ENCODE data around the gene WTIP.
"Not testable (repeated sequence)": the region's sequence is repeated elsewhere in the genome, so short reads cannot be mapped to it uniquely, and the experiment has no call there.

Gene WTIP

GRCh38 chr19:34504273-34504808 is 22.8 kb downstream of the WTIP start:
- no peak for DNase-seq

DNA sequence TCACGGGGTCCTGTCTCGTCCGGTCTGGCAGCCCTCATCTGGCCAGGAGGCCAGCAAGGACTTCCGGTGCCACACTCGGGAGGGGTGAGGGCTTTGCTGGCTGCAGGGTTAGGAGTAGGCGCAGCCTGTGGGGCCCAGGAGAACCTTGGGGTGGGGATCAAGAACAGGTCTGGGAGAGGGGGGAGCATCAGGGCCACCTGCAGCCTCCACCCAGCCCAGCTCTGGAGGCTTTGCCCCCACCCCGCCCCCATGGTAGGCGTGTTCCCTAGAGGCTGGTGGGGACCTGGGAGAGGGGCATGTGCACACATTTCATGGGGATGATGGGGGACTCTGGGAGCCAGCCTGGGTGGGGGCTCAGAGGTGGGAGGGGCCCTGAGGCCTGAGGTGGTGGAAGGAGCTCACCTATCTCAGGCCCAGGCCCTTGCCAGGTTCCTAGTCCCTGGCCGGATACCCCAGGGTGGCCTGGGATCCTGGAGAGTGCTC is 23.3 kb downstream of the WTIP start:
- no peak for DNase-seq

GRCh38 chr19:34505321-34506025 is 23.9 kb downstream of the WTIP start:
- DNase-seq = no peak

DNA sequence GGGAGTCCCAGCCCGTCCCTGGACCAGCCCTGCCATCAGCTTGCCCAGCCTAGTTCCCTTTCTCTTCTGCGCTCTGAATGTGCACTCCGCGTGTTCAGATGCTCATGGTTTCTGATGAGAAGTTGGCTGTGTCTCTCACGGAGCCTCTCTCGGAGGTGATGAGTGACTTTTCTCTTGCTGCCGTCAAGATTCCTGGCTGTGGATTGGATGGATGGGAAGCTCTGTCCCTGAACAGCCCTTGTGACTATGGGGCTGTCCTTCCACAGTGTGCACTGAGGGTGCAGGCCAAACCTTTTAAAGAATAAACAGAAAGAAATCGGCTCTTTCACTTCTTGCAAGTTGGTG is 24.4 kb downstream of the WTIP start:
- DNase-seq = no peak

- DNase-seq = no peak
Observed at GRCh38 chr19:34507414-34508067, 26.0 kb downstream of the WTIP start.

GRCh38 chr19:34508540-34508939 is 27.0 kb downstream of the WTIP start:
- DNase-seq = no peak

DNA sequence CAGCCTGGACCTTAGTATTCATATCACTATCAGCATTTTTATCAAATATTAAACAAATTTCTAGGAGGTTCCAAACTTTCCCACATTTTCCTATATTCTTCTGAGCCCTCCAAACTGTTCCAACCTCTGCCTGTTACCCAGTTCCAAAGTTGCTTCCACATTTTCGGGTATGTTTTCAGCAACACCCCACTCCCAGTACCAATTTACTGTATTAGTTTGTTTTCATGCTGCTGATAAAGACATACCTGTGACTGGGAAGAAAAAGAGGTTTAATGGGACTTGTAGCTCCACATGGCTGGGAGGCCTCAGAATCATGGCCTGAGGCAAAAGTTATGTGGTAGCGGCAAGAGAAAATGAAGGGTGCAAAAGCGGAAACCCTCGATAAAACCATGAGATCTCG is 29.3 kb downstream of the WTIP start:
- not testable (repeated sequence) for DNase-seq

- no peak for DNase-seq
Observed at GRCh38 chr19:34512254-34512822, 30.8 kb downstream of the WTIP start.

DNA sequence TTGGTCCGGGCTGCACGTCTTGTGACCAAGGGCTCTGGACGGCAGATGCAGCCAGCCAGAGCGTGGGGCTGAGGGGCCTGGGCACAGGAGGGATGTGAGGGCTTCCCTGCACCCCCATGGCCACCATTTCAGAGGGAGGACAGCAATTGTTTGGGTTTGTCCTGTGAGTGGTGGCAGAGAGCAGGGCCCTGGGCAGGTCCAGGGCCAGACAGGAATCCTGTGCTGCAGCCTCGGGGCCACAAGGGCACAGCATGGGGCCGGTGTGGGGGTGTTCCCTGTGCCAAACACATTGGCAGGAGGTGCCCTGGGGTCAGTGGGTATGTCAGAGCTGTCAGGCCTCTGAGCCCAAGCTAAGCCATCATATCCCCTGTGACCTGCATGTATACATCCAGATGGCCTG is 32.2 kb downstream of the WTIP start:
- DNase-seq = no peak

DNA sequence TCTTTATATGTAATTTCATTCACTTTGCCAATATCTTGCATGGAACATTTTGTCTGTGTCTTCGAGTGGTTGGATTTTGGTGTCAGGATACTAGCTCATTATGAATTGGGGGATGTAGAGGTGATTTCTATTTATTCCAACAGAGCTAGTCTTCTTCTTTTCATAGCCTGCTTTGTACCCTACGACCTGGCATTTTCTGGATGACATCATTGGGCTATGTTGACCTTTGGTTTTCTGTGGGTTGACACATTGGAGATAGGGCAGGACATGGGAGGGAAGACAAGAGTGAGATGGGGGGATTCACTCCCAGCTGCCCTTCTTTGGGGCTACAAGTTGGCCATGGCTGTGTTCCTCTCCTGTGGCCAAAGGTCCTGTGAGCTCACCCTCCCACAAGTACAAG is 38.0 kb downstream of the WTIP start:
- DNase-seq = no peak

DNA sequence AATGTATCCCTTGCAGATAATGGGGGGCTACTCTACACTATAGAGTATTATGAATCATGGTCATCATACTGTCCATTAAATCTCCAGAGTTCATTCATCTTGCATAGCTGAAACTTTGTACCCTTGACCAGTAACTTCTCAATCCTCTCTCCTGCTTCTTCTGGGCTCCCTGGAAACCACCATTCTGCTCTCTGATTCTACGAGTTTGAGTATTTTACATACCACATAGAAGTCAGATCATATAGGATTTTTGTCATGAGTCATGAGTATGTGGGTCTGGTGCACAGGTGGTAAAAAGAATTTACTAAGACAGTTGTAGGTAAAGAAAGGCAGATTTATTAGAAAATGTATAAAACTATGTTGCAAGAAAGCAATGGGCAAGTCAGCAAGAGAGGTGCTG is 41.9 kb downstream of the WTIP start:
- no peak for DNase-seq

GRCh38 chr19:34525001-34525400 is 43.4 kb downstream of the WTIP start:
- DNase-seq = no peak

DNA sequence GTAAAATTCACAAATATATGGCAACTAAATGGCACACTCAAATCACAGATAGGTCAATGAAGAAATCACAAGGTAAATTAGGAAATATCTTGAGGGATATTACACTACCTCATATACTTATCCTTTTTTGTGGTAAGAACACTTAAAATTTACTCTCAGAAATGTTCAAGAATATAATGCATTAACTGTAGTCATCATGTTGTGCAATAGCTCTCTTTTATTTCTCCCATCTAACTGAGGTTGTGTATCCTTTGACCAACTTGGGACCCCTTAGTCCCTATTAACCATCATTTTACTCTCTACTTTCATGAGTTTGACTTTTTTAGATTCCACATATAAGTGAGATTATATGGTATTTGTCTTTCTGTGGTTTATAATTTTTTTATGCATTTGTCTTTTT is 52.6 kb downstream of the WTIP start:
- no peak for DNase-seq

DNA sequence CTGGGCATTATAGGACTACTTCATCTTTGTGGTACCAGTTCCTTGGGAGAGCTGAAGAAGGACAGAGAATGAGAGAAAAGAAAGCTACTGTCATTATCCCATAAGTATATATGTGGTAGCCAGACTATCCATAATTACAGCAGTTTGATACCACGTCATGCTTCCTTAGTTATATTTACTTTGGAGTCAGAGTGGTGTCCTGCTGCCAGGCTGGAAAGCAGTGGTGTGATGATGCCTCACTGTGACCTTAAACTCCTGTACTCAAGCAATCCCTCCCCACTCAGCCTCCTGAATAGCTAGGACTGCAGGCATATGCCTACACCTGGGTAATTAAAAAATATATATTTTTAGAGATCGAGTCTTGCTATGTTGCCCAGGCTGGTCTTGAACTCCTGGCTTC is 57.8 kb downstream of the WTIP start:
- DNase-seq = no peak

DNA sequence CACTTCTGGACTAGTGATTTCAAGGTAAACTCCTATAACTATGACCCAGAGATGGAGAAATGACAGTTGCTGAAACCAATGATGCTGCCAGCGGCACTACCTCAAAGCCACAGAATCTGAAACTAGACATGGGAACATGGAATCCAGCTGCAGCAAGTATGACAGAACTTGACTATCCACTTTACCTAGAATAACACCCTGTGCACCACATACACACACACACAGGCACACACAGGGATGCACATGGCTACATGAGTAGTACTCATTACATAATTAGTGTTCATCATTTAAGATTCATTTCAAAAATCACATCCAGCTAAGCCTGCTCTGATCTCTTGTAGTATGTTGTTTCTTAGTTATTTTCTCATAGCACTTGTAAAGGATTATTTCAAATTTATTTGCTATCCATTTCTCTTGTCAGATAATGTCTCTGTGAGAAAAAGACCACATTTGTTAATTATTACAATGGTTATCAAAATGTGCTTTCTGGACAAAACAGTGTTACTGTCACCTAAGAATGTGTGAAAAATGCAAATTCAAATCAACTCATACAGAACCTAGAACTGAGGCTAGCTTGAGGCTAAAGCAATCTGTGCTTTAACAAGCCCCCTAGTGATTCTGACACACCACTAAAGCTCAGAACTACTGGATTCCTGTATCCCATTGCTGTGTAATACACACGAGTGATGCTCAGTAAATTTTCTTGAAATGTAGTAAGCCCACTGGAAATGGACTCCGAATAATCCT is 59.4 kb downstream of the WTIP start:
- no peak for DNase-seq

DNA sequence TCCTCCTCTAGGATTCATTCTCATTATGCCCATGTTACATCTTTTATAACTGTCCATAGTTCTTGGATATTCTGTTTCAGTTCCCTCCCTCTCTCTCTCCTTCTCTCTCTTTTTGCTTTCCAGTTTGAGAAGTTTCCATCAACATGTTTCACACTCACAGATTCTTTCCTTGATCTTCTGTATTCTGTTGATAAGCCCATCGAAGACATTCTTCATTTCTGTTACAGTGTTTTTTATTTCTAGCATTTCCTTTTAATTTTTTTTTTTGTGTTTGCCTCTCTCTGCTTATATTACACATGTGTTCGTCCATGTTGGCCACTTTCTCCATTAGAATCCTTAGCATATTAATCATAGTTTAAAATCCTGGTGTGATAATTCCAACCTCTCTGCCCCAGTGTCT is 68.3 kb downstream of the WTIP start:
- no peak for DNase-seq

DNA sequence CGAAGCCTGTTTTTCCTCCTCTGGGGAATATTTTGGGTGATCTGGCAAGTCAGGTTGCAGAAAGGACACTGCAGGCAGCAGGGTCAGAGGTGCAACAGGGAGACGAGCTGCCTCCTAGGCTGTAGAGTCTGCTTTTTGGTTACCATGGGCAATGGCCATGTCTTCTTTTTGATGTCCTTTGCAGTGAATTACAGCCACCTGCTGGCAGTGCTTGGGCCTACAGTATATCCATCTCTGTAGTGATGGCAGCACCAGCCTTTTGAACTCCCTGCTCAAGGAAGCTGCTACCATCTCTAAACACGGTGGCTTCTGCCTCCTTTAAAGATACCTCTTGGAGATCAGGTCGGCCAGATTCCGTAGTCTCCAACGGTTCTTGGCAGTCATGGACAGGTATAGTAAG is 73.9 kb downstream of the WTIP start:
- no peak for DNase-seq

DNA sequence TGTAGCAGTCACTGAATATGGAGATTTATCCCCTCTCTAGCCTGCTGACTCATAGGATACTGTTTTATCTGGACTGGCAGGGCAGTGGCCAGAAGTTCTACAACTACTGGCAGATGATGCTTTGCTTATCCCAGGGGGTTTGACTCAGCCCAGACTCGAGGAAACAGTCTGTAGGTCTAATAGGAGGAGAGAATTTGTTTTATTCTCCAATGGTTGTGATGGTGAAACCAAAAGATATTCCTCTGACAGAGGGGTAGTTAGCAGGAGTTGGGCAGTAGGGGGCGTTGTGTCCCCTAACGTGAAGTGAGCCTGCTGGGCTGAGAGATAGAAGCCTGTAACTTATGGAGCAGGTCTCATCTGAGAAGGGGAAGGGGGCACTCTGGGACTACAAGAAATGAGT is 74.9 kb downstream of the WTIP start:
- DNase-seq = no peak

DNA sequence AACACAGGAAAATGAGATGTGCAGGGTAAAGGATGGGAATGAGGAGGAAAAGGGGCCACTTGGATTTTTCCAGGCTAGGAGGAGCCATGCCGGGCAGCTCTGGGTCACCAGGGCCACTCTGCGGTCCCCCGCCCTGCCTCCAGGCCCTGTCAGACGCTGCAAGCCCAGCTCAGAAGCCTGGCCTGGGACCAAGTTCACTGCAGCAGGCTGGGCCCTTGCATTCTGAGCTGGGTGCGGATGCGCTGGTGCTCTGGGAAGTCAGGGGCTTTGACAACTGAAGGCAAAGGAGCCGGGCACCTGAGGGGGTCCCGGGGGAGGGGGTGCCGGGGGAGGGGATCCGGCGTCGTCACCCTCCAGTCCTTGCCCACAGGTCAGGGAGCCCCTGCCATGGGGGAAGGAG is 77.5 kb downstream of the WTIP start:
- no peak for DNase-seq

- DNase-seq = no peak
Observed at GRCh38 chr19:34560229-34560628, 78.7 kb downstream of the WTIP start.
